Tibial artery (tissue), 4 donors: Measurements from ENCODE around the gene PANK1.
A peak's percentile ranks its signal among the peaks of the same experiment; 100 is the strongest.

ENCODE experiments used
- DNase-seq, 2 donors: peaks; one replicate each; pipeline ENCODE4 v3.0.0-alpha.2; 2019
- H3K27ac ChIP-seq, 2 donors: fragments of 200-600 bp; sonication (generic) in 1 of 2; 1 replicate in 1 of 2; 2 replicates in 1 of 2; pipeline ENCODE4 v1.5.1; 2018 to 2019; ENCODE audit warnings: mild to moderate bottlenecking in 1 of 2
- H3K27me3 ChIP-seq, 2 donors: fragments of 200-600 bp; sonication (generic) in 1 of 2; one replicate each; pipeline versions ENCODE4 v1.5.1 to v1.6.0; 2016 to 2019
- H3K36me3 ChIP-seq, 3 donors: fragments of 200-600 bp; sonication (generic) in 2 of 3; one replicate each; pipeline ENCODE4 v1.5.1; 2016 to 2019; ENCODE audit warnings: mild to moderate bottlenecking in 2 of 3
- H3K4me1 ChIP-seq, 4 donors: fragments of 200-600 bp; sonication (generic) in 2 of 4; 1 replicate in 3 of 4; 2 replicates in 1 of 4; pipeline ENCODE4 v1.5.1; 2016 to 2019
- H3K4me3 ChIP-seq, 2 donors: fragments of 200-600 bp; sonication (generic) in 1 of 2; 1 replicate in 1 of 2; 2 replicates in 1 of 2; pipeline ENCODE4 v1.5.1; 2018 to 2019; ENCODE audit warnings: mild to moderate bottlenecking in 2 of 2
- H3K9me3 ChIP-seq, 3 donors: fragments of 200-600 bp; sonication (generic) in 1 of 3; one replicate each; pipeline ENCODE4 v1.5.1; 2016 to 2019
- intact Hi-C: fragments of 100-400 bp; cut with DNase I; formaldehyde crosslinking; loops from one replicate; pipeline ENCODE4 v1.15.0; 2023; ENCODE audit warnings: low total_unique reads
- TF ChIP-seq, protein P1 (sequence below), 2 experiments: fragments of 200-600 bp in 1 of 2; fragments of 450-650 bp in 1 of 2; IDR thresholded peaks; one replicate each; pipeline ENCODE4 v1.5.1; 2017 to 2019; ENCODE audit warnings: antibody characterized with exemption in 2 of 2, mild to moderate bottlenecking in 1 of 2, moderate library complexity in 1 of 2

The PANK1 gene

DNA sequence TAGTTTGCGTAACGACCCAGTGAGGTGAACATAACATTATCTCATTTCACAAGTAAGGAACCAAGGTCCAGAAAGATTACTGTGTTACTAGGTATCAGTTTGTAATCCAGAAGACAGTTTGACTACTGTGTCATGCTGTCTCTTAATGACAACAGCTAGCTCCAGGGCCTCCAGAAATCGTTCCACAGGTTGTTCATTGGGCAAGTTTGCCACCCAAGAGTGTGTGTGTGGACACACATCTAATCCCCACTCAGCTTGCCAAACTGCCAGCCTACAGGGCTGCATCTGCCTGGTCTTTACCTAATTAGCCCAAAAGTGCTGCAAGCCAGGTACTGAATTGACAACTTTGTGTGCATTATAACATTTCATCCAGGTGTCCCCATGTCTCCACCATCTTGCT is 81.7 kb downstream of the PANK1 start:
- intact Hi-C loops, result no loop called here
- no peak overlapping the region for H3K27ac ChIP-seq
- no peaks in the 10 kb centered on the region for H3K4me1 ChIP-seq
- H3K27me3 ChIP-seq, result no peaks in the 10 kb centered on the region
- DNase-seq, result no peak
- no peaks in the 10 kb centered on the region for H3K36me3 ChIP-seq
- no peaks in the 10 kb centered on the region for H3K9me3 ChIP-seq
- TF ChIP-seq, protein P1, sequence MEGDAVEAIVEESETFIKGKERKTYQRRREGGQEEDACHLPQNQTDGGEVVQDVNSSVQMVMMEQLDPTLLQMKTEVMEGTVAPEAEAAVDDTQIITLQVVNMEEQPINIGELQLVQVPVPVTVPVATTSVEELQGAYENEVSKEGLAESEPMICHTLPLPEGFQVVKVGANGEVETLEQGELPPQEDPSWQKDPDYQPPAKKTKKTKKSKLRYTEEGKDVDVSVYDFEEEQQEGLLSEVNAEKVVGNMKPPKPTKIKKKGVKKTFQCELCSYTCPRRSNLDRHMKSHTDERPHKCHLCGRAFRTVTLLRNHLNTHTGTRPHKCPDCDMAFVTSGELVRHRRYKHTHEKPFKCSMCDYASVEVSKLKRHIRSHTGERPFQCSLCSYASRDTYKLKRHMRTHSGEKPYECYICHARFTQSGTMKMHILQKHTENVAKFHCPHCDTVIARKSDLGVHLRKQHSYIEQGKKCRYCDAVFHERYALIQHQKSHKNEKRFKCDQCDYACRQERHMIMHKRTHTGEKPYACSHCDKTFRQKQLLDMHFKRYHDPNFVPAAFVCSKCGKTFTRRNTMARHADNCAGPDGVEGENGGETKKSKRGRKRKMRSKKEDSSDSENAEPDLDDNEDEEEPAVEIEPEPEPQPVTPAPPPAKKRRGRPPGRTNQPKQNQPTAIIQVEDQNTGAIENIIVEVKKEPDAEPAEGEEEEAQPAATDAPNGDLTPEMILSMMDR (IDR thresholded peaks at IDR 0.05), result no peak
- no peak overlapping the region for H3K4me3 ChIP-seq

DNA sequence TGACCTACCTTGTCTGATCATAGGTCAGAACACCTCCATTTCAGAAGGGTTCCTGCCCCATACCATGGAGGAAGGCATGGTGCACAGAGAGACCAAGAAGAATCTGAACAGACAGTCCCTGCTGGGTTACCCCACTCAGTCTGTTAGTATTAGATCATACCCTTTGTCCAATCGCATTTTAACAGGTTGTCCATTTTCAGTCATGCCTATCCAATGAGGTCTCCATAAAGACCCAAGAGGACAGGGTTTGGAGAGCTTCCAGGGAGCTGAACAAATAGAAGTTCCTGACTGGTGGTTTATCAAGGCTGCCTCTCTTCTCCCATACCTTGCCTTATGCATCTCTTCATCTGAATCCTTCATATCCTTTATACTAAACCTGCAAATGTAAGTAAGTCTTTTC is 88.4 kb downstream of the PANK1 start:
- H3K27ac ChIP-seq, result no peak overlapping the region
- no peak overlapping the region for H3K4me3 ChIP-seq
- H3K9me3 ChIP-seq, result no peaks in the 10 kb centered on the region
- H3K4me1 ChIP-seq, result peaks cover 0 to 5% (median 0%) of the 10 kb centered on the region in 4 donors
- H3K27me3 ChIP-seq, result no peaks in the 10 kb centered on the region
- no peaks in the 10 kb centered on the region for H3K36me3 ChIP-seq
- TF ChIP-seq, protein P1 (IDR thresholded peaks at IDR 0.05), result no peak
- no peak for DNase-seq
- intact Hi-C loops, result no loop called here

DNA sequence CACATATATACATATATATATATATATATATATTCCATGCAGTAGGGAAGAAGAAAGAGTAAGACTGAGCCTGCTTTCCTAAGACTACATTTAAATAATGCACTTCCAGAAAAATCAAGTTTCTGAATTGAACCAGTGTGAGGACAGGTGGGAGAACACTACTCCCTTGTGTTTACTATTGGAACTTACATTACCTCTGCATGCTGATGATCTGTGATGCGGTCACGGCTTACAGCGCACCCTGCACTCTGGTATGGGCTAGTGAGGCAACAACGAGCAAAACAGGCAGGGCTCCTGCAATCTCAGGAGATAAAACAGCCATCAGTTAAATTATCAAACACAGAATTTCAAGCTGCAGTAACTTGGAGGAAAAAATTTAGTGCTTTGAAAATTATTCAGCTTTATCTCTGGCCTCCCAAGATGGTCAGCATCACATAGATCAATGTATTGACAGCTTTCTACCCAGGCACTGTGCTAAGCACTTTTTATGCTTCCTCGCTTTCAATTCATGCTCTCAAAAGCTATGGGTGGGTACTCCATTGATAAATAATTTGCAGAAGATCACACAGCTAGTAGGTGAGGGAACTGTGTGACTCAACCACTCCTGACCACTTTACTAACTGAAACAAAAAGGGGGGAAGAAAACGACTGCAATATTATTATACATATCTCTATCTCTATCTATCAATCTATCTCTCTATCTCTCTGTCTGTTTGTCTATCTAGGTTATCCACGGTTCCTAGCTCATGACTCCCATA is 89.2 kb downstream of the PANK1 start:
- H3K27me3 ChIP-seq, result no peaks in the 10 kb centered on the region
- DNase-seq, result no peak
- H3K36me3 ChIP-seq, result no peaks in the 10 kb centered on the region
- TF ChIP-seq, protein P1 (IDR thresholded peaks at IDR 0.05), result no peak
- peaks cover 0 to 5% (median 0%) of the 10 kb centered on the region in 4 donors for H3K4me1 ChIP-seq
- H3K9me3 ChIP-seq, result no peaks in the 10 kb centered on the region
- H3K27ac ChIP-seq, result no peak overlapping the region
- H3K4me3 ChIP-seq, result no peak overlapping the region
- intact Hi-C loops, result no loop called here

DNA sequence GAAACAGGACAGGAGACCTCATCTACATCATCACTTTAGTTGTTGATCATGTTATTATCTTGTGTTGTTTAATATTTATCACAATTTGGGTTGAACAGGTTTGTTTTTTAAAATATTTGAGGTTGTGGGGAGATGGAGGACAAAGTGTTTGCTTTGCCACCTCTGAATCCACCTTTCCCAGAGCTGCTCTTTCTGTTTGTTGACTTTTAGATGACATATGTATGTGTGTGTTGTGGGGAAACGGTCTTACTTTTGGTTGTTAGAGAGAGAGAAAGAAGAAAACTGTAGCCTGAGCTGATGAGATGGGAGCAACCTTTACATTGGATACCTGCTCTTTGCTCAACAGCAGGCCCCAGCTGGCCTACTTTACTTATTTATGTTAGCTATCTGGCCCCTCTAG is 90.6 kb downstream of the PANK1 start:
- Histone ChIP-seq H3K4me3 (no peak overlapping the region), H3K36me3 (no peaks in the 10 kb centered on the region), H3K27ac (no peak overlapping the region), H3K27me3 (no peaks in the 10 kb centered on the region), H3K4me1 (peaks cover 0 to 5% (median 0%) of the 10 kb centered on the region in 4 donors), H3K9me3 (no peaks in the 10 kb centered on the region)
- no peak for DNase-seq
- TF ChIP-seq, protein P1 (IDR thresholded peaks at IDR 0.05), result no peak
- intact Hi-C loops, result no loop called here

DNA sequence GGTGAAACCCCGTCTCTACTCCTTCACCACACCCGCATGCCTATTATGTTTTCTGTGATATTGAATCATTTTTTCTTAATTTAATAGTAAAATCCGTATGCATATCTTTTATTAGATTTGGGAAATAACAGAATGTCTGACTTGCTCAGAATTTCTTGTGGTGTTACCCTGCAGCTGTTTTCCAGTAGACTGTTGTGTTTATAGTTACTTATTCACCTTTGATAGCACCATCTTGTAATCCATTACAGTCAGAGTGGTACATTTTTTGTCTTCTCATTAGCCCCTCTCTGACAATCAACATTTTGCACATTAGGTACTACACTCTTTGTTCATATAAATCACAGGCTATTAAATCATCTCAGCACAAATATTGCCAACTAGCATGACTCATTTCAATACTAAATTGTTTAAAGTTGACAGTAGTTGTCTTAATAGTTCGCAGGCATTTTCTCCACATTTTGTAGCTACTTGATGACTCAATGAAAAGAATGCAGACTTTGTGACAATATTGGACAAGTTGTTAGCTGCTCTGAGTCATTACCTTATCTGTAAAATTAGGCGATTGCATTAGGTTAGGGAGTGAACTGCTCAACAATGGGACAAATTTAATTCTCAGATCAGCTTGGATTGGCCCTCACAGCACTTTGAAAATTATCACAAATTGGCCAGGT is 91.8 kb downstream of the PANK1 start:
- H3K27me3 ChIP-seq, result no peaks in the 10 kb centered on the region
- peaks cover 0 to 5% (median 0%) of the 10 kb centered on the region in 4 donors for H3K4me1 ChIP-seq
- intact Hi-C loops, result loop anchor here (2.0 kb wide), 1 partner anchor 32 kb away; no protein-coding TSS in a partner anchor
- TF ChIP-seq, protein P1 (IDR thresholded peaks at IDR 0.05), result no peak
- no peaks in the 10 kb centered on the region for H3K9me3 ChIP-seq
- peak overlapping the region in 1 of 2 donors; percentile 8 for H3K27ac ChIP-seq
- no peak for DNase-seq
- no peaks in the 10 kb centered on the region for H3K36me3 ChIP-seq
- no peak overlapping the region for H3K4me3 ChIP-seq
